Stimulated activated CD8-positive, alpha-beta memory T cell treated with anti-CD3 and anti-CD28 coated beads, Interleukin-7, amount 100 ng/mL, for 1 hour (primary cell): Measurements from ENCODE around the gene DOCK3.
A peak's percentile ranks its signal among the peaks of the same experiment; 100 is the strongest.
"Not testable (repeated sequence)": the region's sequence is repeated elsewhere in the genome, so short reads cannot be mapped to it uniquely, and the experiment has no call there.

ENCODE experiments used
- DNase-seq, 2 donors: peaks; one replicate each; pipeline ENCODE4 v3.0.0-alpha.2; 2020; ENCODE audit warnings: low read depth in 2 of 2

The DOCK3 gene

DNA sequence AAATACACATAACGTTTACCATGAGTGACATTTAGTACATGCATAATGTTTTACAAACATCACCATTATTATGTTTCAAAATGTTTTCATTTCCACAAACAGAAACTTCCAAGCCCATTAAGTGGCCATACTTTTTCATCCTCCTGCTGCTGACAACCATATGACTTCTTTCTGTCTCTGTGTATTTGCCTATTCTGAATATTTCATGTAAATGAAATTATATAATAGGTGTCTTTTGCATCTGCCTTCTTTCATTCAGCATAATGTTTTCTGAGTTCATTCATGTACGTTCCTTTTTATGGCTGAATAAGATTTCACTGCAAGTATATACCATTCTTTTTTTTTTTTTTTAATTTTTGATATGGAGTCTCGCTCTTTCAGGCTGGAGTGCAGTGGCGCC is 209.0 kb downstream of the DOCK3 start:
- no peak for DNase-seq

DNA sequence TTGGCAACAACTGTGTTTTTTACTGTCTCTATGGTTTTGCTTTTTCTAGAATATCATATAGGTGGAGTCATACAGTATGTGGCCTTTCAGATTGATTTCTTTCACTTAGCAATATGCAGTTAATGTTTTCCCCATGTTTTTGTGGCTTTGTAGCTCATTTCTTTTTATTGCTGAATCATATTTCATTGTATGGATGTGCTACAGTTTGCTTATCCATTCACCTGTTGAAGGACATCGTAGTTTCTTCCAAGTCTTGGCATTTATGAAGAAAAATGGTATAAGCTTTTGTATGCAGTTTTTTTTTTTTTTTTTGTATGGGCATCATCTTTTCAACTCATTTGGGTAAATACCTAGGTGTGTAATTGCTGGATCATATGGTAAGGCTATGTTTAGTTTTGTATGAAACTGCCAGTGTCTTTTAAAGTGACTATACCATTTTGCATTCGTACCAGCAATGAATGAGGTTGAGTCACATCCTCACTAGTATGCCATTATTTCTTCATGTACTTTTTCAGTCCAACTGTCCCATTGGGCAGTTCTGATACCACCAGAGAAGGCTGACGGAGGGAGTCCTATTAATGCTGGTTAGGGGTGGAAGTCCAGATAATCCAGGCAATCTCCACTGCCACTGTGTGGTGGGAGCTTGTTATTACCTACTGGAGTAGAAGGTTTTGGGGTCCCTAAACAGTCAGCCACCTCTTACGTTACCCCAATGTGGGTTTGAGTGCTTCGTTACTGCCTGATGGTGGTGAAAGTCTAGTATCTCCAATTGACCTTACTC is 210.5 kb downstream of the DOCK3 start:
- no peak for DNase-seq

DNA sequence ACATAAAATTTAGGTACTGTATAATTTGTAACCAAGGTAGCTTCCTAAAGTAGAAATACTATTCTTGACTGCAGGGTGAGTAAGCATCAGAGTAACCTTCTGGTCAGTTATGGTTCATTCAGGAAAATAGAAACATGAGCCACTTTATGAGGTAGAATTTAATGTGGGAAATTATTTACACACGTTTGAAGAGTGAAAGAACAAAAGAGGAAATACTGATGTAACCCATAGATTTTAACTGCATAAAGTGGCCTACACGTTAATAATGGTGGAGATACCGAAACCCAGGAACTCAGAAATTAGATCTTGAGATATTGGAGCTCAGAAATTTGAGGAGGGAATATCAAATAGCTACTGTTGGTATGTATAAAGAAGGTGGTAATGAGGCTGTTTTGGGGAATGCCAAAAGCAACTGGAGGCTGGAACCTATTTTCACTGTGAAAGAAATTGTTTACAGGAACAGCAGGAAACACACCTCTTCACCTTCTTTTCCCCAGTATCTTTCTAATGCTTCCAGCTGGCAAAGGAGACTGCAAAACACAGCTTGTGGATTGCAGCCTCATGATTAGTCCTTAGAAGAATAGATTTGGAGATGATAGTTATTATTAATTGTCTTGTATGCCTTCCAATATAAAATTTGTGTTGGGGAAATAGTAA is 216.1 kb downstream of the DOCK3 start:
- DNase-seq = no peak

DNA sequence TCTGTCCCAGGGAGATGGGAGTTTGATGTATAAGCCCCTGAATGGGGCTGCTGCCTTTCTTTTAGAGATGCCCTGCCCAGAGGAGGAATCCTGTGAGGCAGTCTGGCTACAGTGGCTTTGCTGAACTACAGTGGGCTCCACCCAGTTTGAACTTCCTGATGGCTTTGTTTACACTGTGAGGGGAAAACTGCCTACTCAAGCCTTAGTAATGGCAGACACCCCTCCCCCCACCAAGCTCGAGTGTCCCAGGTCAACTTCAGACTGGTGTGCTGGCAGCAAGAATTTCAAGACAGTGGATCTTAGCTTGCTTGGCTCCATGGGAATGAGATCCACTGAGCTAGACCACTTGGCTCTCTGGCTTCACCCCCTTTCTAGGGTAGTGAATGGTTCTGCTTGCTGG is 226.4 kb downstream of the DOCK3 start:
- not testable (repeated sequence) for DNase-seq

DNA sequence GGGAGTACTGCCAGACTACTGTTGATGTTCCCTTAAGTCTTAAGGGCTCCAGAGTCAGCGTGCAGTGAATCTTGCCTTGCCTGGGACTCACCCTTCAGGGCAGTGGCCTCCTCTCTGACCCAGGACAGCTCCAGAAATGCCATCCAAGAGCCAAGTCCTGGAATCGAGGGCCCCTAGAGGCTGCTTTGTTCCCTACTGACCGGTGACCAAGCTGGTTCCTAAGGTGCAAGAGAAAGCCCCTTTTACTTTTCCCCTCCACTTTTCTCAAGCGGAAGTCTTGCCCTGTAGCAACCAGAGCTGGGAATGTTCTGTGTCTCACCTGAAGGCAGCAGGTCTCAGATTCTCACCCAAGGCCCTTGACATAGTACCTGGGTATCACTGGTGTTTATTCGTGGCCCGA is 238.0 kb downstream of the DOCK3 start:
- DNase-seq = no peak

DNA sequence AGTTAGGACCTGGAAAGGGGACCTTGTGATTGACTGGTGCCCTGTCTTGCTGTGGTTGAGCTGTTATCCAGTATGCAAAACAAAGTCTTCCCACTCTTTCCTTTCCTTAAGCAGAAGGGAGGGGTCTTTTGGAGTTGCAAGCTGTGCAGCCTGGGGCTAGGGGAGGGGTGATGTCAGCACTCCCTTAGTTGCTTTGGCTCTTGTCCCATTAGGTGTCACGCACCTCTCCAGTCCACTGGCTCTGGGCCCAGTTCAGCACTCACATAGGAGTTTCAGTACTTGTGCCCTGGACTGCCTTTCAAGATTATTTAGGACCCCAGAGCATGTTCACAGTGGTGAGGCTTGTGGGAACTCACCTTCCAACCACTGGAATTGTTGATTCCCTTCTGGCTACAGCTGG is 238.5 kb downstream of the DOCK3 start:
- no peak for DNase-seq

DNA sequence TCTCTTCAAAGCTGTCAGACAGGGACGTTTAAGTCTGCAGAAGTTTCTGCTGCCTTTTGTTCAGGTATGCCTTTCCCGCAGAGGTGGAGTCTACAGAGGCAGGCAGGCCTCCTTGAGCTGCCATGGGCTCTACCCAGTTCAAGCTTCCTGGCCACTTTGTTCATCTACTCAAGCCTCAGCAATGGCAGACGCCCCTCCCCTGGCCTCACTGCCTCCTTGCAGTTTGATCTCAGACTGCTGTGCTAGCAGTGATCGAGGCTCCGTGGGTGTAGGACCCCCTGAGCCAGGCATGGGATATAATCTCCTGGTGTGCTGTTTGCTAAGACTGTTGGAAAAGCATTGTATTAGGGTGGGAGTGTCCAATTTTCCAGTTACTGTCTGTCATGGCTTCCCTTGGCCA is 247.3 kb downstream of the DOCK3 start:
- DNase-seq = not testable (repeated sequence)

DNA sequence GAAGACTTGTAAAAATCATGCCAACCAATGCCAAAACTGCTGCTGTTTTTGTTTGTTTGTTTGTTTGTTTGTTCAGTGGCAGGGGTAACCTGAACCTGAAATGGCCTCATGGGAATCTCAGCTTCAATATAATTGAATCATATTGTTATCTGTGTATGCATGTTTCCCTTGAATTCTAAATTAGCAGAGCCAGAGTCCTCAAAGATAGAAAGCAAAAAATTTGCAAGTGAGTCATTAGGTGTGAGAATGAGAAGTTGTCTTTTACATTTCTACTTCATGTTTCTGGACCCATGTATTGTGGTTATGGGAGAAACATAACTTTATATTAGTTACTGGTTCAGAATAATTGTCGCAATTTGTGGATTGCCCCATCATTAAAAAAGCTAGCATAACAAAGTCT is 249.2 kb downstream of the DOCK3 start:
- DNase-seq = no peak

DNA sequence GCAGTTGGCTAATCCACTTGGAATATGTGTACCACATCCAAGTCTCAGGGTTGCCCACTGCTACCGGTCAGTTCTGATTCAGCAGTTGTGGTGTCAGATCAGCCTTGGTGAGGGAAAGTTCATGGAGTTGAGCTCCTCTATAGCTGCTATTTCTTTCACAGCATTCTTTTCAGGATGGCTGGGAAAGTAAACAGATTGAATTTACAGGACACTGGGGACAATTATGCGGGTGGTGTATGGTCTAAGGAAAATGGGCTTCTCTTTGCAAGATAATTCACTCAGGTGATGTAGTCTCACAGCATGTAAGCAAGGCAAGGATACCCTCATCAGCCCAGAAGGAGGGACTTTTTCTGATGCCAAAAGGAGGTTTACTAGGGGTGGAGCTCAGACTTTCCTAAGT is 249.9 kb downstream of the DOCK3 start:
- no peak for DNase-seq

DNA sequence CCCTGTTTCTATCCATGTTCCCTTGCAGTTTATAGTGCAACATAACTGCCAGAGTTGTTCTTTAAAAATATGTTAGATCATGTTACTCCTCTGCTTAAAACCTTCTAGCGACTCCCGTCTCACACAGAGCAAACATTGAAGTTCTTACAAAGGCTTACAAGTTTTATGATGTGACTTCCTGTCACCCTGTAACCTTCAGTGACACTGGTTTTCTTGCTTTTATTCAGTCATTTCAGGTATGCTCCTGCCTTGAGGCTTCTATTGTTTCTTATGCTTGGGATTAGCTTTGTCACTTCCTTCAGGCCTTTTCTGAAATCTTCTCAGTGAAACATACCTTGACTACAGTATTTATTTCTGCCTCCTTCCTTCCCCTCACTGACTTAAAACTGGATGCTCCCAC is 252.1 kb downstream of the DOCK3 start:
- DNase-seq = no peak

DNA sequence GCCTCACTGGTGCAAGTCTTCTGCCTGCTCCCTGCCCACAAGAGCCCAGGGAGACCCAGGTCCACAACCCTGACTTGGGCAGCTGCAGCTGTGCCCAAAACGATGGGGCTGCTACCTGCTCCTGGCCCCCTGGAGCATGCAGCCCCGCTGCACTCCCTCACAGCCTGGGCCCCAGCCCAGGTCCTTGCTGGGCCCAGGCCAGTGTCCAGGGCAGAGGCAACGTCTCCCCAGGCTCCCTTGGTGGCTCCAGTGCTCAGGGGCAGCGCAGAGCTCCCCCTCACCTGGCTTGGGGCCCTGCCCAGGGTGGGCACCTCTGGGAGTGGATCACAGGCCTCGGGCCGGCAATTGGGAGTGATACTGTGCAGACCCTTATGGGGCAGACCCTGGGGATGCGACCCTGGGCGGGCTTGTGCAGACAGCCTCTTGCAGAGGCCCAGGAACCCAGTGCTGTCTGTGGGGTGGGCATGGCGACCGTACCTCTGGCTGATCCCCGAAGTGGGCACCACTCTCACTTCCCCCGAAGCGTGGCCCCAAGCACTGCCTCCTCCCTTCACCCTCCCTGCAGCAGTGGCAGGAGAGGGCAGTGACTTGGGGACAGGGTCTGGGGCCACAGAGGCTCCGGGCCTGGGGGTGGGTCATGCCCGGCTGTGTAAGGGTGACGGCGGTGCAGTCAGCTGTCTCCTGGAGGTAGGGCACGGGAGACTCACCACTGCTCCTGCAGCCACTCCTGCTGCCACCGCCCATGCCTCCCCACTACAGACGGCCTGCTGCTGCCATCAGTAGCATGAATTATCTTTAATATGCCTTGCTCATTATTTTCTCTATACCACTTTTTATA is 255.9 kb downstream of the DOCK3 start:
- DNase-seq = no peak

DNA sequence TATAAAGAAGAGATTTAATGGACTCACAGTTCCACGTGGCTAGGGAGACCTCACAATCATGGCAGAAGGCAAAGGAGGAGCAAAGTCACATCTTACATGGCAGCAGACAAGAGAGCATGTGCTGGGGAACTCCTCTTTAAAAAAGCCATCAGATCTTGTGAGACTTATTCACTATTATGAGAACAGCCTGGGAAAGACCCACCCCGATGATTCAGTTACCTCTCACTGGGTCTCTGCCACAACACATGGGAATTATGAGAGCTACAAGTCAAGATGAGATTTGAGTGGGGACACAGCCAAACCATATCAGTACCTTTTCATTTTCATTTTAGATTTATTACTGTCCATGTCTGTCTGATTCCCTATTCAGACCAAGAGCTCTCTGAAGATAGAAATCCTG is 258.2 kb downstream of the DOCK3 start:
- not testable (repeated sequence) for DNase-seq

DNA sequence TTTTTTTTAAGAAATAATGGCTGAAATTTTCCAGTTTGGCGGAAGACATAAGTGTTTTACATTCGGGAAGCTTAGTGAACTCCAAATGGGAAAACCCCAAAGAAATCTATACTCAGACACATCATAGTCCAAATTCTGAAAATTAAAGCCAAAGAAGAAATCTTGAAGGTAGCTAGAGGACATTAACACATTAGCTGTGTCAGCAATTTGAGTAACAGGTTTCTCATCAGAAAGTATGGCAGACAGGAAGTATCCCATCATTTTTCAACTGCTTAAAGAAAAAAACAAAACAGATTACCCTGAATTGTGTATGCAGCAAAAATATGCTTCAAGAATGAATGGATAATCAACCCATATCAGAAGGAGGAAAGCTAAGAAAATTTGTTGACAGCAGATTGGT is 261.7 kb downstream of the DOCK3 start:
- DNase-seq = no peak

DNA sequence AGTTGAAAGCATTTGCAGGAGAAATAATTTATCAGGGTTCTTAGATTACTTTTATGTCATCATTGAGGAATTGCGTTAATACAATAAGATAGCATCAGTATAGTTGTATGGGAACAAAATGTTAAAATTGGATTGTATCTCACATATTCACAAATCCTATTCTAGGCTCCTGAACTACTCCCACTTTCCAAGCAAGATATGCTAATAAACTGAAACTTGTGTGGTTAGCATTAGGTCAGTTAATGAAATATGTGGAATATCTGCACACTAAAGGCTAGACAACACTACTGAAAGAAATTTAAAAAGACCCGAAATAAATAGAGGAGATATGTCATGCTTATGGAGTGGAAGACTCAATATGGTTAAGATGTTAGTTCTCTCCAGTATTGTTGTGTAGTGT is 272.7 kb downstream of the DOCK3 start:
- no peak for DNase-seq

DNA sequence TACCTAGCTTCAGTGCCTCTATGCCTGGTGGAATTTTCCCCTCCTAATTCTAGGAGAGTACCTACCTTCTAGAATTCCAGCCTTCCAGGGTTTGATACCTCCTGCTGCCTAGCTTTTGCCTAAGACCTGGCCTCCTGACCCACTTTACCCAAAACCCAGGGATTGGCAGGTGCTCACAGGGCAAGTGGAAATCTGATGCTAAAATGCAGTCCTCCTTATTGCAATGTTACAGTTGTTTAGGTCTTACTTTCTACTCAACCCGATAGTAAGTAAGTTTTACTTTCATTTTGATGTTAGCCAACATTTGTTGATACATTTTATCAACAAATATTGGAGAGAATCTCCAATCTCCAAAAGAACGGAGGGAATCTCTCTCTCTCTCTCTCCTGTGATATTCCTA is 275.9 kb downstream of the DOCK3 start:
- DNase-seq = no peak

DNA sequence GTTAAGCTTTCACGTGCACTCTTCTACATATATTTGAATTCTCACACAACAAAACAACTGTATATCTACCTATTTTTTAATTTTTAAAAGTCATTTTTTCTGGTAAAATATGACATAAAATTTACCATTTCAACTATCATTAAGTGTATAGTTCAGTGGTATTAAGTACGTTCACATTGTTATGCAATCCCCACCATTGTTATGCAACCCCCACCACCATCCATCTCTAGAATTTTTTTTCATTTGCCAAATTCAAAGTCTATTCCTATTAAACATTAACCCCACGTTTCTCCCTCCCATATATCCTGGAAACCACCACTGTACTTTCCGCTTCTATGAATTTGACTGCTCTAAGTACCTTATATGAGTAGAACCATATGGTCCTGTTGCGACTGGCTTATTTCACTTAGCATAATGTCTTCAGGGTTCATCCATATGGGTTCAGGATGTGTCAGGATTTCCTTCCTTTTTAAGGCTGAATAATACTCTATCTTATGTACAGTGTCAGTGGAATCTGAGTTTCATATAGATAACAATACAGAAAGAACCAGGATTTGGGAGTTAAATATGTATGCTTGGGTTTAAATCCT is 279.2 kb downstream of the DOCK3 start:
- DNase-seq = no peak

DNA sequence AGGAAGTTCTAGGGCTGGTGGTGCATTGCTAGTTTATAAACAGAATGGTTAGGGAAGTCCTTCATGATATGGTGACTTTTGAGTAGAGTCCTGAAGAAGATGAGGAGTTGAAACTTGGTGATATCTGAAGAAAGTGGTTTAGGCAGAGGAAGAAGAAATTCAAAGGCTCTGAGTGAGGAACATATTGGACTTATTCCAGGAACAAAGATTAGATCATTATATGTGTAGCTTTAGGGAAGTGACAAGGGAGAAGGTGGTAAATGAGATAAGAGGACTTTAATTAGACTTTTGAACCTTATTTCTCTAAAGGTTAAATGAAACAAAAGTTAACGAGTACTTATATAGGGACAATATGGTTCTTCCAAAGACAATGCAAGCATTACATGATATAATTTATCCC is 286.7 kb downstream of the DOCK3 start:
- no peak for DNase-seq

DNA sequence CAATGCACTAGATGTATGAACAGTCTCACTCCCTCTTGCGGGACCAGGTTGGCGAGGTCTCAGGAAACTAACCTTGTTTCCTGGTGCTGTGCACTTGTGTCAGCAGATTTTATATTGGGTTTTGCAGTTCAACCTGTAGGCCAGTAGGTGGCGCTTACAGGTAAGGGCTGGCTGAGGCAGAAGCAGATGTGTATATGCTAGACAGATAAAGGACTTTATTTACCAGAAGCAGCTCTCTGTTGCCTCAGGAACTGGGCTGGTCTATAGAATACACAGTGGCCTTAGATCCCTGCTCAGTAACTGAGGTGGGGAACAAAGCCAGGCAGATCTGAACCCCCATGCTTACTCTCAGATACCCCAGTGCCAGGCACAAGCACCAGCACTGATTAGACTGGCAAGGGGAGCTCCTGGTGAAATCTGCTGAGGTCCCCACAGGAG is 296.8 kb downstream of the DOCK3 start:
- peak; percentile 15 to 24 for DNase-seq

DNA sequence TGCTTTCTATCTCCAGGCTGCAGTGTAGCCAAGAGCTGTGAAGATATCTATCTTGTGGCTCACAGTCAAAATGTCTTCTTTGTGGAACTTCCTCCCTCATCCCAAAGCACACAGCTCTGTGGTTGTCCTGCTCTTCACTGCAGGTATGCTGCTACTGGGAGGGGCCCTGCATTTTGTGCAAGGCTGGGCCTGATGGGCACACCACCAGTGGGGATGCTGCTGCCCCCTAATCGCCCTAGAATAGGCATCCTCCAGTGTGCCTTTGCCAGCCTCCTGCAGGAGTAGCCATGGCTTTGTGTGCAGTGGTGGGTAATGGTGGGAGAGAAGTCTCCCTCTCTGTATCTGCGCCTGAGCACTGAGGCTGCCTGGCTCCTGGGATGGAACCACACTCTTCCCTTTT is 297.3 kb downstream of the DOCK3 start:
- DNase-seq = no peak

DNA sequence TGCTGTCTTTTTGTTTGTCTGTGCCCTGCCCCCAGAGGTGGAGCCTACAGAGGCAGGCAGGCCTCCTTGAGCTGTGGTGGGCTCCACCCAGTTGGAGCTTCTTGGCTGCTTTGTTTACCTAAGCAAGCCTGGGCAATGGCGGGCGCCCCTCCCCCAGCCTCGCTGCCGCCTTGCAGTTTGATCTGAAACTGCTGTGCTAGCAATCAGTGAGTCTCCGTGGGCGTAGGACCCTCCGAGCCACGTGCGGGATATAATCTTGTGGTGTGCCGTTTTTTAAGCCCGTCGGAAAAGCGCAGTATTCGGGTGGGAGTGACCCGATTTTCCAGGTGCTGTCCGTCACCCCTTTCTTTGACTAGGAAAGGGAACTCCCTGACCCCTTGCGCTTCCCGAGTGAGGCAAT is 303.9 kb downstream of the DOCK3 start:
- DNase-seq = not testable (repeated sequence)

DNA sequence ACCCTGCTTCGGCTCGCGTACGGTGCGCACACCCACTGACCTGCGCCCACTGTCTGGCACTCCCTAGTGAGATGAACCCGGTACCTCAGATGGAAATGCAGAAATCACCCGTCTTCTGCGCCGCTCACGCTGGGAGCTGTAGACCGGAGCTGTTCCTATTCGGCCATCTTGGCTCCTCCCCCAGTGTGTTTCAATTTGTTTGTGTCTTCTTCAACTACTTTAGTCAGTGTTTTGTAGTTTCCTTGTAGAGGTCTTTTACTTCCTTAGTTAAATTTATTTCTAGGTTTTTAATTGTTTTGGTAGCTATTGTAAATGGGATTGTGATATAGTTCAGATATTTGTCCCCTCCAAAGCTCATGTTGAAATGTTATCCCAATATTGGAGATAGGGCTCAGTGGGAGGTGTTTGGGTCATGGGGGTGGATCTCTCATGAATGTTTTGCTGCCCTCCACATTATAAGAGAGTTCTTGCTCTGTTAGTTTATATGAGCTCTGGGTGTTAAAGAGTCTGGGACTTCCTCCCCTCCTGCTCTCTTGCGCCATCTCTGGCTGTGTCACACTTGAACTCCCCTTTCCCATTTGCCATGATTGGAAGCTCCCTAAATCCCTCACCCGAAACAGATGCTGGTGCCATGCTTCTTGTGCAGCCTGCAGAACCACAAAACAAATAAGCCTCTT is 304.4 kb downstream of the DOCK3 start:
- DNase-seq = no peak
